Stimulated activated CD4-positive, alpha-beta T cell treated with anti-CD3 and anti-CD28 coated beads, Interleukin-1b, Interleukin-23, amount 100 ng/mL, for 48 hours (primary cell): ENCODE results near the gene TRIM73.
A peak's percentile ranks its signal among the peaks of the same experiment; 100 is the strongest.
"Not testable (repeated sequence)": the region's sequence is repeated elsewhere in the genome, so short reads cannot be mapped to it uniquely, and the experiment has no call there.

Experiments
- DNase-seq: peaks from one replicate; pipeline ENCODE4 v3.0.0-alpha.2; 2020

TRIM73 gene

DNA sequence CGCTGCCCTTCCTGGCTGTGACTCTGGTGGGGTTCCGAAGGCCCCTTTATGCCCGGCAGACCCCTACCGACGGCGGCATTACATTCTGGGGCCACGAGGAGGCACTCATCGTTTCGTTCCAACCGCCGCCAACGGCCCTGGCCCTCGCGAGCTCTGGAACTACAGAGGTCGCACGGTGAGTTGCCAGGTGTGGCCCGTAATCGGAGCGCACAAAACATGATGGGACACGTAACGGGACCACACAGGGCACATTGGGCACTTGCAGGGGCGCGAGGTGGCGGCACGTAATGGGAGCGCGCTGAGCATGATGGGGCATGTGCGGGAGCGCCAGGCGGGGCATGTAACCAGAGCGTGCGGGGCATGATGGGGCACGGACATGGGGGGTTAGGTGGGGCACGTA, at the start of gene TRIM73:
Gene TRIM73, plus strand, starts transcription at position 301 of the 400 bp plus-strand sequence. CDS start 3,305 bp downstream, outside the sequence.
- not testable (repeated sequence) for DNase-seq

DNA sequence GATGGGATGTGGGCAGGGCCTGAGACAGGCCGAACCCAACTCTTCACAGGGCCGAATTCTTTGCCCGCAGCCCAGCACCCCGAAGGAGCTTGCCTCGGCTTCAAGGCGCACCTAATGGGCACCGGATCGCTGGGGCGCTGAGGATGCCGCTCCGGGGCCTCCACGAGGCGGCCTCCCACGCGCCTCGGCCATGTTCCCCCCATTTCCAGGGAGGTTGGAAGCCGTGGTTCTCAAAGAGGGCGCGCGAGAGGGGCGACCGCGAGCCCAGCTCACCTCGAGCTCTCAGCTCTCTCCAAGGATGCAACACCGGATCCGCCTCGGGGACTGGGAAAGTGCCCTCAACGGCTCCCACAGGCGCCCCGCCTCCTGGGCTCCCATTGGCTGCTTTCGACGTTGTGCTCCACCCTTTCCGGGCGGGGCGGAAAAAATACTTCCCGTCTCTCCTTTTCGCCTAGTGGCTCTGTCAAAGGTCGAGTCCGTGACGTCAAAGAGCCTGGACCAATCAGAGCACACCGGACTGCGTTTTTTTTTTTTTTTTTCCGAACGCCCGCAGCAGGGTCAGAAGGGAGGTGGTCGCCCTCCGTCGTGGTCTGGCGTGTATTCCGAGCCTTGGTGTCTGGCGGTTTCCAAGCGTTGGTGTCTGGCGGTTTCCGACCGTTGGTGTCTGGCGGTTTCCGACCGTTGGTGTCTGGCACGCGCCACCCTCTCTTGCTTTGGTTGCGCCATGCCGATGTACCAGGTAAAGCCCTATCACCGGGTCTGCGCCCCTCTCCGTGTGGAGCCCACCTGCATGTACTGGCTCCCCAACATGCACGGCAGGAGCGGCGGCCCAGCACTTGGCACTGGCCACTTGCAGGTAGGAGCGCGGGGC, 36.5 kb upstream of the TRIM73 start:
- DNase-seq: peak; percentile 10

DNA sequence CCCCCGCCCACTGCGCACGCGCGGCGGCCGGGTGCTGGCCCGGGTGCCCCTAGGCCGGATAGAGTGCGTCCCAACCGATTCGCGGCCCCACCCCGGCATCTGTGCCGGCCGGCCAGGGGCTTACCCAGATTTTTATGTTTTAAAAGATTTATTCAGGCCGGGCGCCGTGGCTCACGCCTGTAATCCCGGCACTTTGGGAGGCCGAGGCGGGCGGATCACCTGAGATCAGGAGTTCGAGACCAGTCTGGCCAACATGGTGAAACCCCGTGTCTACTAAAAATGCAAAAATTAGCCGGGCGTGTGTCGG, 35.9 kb upstream of the TRIM73 start:
- DNase-seq: not testable (repeated sequence)

DNA sequence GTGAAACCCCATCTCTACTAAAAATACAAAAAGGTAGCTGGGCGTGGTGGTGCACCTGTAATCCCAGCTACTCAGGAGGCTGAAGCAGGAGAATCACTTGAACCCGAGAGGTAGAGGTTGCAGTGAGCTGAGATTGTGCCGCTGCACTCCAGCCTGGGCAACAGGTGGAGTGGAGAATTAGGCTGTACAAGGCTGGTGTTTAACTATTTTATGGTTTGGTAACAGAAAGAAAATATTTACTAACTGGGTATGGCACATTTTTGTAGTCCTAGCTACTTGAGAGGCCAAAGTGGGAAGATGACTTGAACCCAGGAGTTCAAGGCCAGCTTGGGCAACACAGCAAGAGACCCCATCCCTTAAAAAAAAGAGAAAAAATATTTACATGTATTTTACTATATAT, 31.4 kb upstream of the TRIM73 start:
- not testable (repeated sequence) for DNase-seq

DNA sequence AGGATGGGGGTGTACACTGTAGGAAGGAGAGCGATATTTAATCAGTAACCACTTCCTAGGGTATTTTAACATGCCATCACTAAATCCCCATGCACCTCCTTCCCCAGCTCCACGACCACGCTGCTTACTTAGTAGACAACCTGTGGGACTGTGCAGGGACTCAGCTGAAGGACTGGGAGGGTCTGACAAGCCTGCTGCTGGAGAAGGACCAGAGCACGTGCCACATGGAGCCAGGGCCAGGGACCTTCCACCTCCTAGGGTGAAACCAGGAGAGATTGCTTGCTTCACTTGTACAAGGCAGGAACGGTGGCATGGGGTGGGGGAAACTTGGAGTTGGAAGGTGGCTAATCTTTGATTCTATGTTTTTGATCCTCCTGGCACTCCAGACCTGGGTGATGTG, 28.8 kb upstream of the TRIM73 start:
- DNase-seq: not testable (repeated sequence)

DNA sequence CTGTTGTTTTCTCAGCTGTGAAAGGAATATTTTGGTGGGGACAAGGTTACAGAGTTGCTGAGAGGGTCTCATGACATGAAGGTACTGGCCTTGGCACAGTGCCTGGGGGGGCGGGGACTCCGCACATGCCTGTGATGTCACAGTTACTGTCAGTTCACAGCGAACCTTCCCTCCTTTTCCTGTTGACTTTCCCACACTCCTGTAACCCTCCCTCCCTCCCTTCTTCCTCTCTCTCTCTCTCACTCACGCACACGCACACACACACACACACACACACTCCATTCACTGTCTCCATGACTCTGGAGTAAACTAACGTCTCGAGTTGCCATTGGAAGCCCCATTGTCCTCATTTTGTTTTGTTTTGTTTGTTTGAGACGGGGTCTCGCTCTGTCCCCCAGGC, 28.1 kb upstream of the TRIM73 start:
- not testable (repeated sequence) for DNase-seq

DNA sequence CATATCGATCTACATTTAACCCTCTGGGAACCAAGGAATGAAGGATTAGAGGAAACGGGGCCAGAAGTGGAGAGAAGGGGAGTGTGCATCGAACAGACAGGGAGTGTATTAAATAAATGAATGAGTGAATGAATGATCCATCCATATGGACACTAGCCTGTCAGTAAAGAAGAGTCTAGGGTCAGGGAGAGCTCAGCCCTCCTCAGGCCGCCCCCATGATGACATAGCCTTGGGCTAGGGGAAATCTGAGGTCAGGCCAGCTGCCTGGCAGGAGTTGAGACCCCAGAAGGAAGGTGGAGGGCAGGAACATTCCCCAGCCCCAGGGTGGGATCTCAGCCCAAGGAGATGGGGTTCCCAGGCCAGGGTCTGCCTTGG, 21.3 kb upstream of the TRIM73 start:
- not testable (repeated sequence) for DNase-seq

DNA sequence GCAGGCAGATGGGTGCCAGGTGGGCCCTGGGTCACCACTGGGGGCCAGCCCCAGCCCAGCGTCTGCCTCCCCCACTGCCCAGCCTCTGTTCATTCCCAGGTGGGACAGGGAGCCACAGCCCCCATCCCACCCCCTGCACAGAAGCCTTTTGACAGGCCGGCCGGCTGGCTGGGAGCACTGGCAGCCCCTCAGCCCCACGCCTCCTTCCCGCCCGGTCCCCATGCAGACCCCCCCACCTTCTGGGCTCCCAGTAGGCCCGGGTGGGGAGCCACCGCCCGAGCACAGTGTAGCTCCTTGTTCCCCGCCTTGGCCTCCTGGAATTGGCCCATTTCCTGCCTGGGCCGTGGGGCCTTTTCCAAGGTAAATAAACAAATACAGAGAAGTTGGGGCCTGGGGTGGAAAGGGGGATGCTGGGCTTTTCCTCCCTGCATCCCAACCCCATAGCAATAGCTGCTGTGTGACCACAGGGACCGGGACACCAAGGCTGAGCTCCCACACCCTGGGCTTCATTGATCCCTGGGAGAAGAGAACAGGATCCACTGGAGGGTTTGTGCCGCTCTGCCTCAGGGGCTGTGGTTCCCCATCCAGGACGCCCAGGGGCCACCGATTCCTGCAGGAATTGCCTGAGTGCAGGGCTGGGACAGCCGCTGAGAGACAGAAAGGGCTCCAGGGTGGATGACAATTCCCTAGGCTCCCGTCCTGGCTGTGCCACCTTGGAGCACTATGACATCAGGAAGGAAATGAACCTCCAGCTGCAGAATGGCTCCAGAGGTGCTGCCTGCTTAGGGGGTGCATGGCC, 20.7 kb upstream of the TRIM73 start:
- not testable (repeated sequence) for DNase-seq

DNA sequence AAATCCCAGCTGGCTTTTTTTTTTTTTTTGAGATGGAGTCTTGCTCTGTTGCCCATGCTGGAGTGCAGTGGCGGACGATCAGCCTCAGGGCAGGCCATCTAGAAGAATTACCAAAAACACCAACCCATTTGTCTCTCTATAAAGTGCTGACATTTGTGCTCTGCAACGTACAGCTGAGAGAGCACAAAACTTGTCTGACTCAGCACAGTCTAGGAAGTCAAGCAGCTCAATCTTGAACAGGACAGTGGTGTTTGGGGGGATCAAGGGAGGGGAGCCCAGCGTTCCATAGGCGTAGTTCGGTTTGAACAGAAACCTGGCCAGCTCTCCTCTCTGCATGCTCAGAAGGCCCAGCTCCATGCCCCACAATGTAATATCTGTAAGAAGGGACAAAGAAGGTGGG, 2.2 kb upstream of the TRIM73 start:
- not testable (repeated sequence) for DNase-seq

DNA sequence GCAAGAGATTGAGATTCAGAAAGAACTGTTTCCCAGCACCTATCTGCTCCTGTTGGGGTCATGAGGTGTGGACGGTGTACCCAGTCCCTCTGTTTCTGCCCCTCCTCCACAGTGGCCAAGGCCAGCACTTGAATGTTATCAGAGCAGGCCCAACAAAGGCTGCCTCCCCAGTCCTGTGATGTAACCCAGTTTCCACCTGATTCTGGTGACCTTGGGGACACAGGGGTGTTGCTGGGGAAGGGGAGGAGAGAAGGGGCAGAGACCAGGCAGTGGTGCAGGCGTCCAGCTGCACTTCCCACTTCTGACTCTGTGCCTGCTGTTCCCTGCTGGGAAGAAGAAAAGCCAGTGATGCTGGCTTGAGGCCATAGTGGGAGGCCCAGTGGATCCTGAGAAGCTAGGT, 2.4 kb downstream of the TRIM73 start:
- not testable (repeated sequence) for DNase-seq

DNA sequence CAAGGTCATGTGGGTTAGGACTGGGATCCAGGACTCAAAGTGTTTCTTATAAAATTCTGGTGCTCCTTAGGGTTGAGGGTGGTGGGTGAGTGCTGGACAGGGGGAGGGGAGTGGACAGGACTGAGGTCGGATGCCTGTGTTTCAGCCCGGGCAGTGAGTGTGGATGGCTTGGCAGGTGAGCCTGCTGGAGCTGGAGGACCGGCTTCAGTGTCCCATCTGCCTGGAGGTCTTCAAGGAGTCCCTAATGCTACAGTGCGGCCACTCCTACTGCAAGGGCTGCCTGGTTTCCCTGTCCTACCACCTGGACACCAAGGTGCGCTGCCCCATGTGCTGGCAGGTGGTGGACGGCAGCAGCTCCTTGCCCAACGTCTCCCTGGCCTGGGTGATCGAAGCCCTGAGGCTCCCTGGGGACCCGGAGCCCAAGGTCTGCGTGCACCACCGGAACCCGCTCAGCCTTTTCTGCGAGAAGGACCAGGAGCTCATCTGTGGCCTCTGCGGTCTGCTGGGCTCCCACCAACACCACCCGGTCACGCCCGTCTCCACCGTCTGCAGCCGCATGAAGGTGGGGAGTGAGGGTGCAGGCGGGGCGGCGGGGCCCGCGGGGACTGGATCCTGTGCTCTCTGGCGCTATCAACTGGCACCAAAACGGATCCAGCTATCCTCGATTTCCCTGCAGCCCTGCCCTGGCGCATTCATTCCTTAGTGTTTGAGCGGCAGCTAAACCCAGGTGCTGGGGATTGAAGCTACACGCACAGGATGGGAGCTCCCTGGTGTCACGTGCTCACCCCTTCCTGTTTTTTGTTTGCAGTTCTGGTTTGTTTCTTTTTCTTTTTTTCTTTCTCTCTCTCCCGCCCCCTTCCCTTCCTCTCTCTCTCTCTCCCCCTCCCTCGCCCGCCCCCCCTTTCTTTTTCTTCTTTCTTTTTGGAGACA, 3.6 kb downstream of the TRIM73 start:
- not testable (repeated sequence) for DNase-seq

DNA sequence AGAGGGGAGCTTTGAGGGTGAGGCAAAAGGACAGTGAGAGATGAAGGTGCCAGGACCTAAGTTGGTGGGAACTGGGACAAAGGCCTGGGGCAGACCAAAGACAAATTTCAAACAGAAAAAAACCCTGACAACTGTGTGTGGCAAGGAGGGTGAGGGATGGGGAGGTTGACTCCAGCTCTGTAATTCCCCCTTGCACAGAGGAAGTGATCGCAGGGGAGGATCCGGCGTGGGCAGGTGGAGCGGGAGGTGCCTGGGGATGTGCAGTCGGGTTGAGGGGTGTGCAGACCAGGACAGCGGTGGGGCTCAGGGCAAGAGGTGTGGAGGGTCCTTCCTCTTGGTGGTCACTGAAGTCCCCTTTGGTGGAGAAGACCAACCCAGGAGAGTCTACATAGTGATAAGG, 5.1 kb downstream of the TRIM73 start:
- not testable (repeated sequence) for DNase-seq

DNA sequence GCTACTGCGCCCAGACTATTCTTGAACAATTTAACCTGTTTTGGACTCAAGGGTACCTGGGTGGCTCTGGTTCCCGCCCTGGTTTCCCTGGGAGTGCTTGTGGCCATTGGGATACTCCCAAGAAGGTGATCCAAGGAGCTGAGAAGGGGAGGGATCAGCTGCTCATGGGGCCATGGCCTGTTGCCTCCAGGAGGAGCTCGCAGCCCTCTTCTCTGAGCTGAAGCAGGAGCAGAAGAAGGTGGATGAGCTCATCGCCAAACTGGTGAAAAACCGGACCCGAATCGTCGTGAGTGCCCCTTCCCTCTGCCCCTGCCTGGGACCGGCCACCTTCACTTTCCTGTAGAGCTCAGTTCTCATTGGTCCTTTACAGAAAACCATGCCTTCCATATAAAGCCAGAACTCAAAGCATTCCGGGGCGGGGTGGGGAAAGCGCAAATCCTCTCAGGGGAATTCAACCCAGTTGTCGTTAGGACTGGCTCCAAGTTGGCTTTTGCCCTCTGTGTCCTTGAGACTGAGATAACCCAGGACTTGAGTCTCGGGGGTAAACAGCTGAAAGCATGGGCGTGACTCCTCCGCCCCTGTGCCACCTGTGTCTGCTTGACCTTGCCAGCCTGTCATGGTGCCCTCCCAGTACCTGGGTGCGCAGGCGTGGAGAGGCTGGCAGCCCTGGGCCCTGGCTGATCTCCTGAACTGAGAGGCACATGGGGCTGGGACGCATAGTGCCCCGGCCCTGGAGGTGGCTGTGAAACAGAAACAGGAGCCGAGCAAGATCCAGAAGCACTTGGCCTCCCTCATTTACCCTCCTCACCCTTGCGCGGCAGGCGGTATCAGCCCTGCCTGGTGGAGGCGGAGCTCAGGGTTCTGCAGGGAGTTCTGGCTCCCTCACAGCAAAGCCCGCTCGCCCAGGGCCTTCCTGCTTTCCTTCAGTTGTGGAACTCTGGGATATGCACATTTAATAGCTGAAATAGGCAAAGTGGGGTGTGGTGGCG, 8.3 kb downstream of the TRIM73 start:
- DNase-seq: not testable (repeated sequence)

DNA sequence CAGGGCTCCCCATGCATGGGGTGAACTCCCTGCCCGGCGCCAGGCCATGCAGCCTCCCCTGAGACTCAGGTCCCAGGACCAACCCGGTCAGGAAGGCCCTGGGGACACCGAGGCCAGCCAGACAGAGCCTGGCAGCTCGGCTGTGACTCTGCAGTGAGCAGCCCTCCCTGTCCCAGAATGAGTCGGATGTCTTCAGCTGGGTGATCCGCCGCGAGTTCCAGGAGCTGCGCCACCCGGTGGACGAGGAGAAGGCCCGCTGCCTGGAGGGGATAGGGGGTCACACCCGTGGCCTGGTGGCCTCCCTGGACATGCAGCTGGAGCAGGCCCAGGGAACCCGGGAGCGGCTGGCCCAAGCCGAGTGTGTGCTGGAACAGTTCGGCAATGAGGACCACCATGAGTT, 9.2 kb downstream of the TRIM73 start:
- DNase-seq: not testable (repeated sequence)

DNA sequence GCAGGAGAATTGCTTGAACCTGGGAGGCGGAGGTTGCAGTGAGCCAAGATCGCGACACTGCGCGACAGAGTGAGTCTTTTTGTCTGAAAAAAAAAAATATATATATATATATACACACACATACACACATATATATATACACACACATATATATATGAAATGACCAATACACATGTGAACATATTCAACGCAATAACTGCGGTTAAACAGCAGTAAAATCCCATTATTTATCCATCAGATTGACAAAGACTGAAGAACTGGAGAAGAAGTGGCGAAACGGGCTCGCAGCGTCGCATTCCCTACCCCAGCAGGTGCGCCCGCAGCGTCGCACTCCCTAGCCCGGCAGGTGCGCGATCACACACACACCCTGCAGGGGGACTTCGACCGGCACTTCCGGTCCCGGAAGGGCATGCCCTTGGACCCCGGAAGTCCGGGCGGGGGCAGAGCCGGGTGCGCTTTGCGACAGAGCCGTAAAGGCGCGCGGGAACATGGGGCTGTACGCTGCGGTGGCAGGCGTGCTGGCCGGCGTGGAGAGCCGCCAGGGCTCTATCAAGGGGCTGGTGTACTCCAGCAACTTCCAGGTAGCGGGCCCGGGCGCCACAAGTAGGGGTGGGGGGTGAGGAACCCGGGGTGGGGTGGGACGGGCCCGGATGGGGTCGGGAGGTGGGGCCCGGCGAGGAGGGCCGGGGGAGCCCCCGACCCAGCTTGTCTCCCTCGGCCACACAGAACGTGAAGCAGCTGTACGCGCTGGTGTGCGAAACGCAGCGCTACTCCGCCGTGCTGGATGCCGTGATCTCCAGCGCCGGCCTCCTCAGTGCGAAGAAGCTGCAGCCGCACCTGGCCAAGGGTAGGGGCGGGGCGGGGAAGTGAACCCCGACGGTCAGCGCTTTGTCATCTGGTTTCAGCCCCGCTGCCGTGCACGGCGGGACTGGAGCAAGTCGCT, 14.7 kb downstream of the TRIM73 start:
- DNase-seq: not testable (repeated sequence)

DNA sequence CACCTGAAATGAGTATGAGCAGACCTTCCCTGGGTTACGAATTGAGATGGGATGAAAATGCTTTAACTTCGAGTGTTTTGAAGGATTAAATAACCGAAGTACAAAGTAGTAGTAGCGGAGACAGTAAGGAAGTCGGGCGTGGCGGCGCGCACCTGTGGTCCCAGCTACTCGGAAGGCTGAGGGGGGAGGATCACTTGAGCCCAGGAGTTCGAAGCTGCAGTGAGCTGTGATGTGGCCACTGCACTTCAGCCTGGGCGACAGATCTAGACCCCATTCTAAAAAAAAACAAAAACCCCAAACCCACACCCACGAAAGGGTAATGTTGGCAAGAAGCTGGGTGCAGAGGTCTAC, 15.4 kb downstream of the TRIM73 start:
- DNase-seq: not testable (repeated sequence)

DNA sequence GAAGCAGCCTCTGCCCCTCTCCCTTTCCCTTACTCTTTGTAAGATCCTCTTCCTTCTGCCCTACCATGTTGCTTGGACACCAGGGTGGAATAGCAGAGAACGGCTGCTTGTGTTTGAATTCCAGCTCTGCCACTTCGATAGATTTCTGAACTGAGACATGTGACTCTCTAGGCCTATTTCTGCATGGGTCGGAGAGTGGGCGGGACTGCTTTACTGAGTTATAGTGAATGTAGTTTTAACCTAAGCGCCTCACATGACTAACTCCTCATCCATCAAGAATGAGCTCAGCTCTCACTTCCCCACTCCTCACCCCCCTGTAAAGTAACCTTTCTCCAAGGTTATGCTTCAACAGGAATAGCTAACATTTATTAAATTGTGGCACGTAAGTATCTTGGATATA, 18.8 kb downstream of the TRIM73 start:
- DNase-seq: not testable (repeated sequence)

DNA sequence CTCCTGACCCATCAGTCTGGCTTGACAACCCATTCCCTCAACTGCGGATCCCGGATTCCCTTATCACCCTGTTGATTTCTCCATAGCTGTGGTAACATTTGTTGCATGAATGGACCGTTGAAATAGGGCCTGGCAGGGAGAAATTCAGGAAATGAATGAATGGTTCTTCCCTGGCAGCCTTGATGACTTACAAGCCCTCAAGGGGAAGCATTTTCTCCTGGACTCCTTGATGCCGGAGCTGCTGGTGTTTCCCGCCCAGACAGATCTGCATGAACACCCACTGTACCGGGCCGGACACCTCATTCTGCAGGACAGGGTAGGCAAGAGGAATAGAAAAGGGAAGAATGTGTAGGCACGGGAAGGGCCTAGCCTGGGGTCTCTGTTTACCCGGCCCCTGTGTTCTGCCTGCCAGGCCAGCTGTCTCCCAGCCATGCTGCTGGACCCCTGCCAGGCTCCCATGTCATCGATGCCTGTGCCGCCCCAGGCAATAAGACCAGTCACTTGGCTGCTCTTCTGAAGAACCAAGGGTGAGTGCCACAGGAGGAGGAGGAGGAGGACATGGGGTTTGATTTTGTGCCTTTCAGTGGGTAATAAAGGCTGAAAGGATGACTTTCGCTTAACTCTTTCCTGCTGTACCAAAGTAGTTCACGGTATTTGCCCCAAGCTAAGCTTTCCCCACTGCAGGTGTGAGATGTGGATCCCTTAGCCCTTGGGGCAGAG, 19.4 kb downstream of the TRIM73 start:
- DNase-seq: not testable (repeated sequence)

DNA sequence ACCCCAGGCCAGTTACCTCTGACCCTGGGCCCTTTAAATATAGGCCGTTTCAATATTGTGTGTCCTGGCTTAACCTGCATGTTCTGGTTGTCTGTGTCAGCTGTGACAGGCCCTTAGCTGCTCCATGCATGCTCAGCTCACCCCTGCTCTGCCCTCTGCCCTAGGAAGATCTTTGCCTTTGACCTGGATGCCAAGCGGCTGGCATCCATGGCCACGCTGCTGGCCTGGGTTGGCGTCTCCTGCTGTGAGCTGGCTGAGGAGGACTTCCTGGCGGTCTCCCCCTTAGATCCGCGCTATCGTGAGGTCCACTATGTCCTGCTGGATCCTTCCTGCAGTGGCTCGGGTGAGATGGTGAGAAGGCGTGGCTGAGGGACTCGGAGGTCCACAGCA, 20.0 kb downstream of the TRIM73 start:
- DNase-seq: not testable (repeated sequence)
